Fibroblast of pulmonary artery (primary cell): ENCODE data around the gene PAIP2.
"Not testable (repeated sequence)": the region's sequence is repeated elsewhere in the genome, so short reads cannot be mapped to it uniquely, and the experiment has no call there.

ENCODE experiments used
- DNase-seq: peaks from one replicate; pipeline ENCODE4 v3.0.0-alpha.2; 2010; ENCODE audit warnings: low read depth
- H3K4me3 ChIP-seq: replicated peaks from 2 replicates; pipeline ENCODE4 v1.5.1; 2011; ENCODE audit warnings: low read depth, mild to moderate bottlenecking, control low read depth, low read length, moderate library complexity
- TF ChIP-seq, protein P1 (sequence below): IDR thresholded peaks from 2 replicates; pipeline ENCODE4 v1.5.1; 2011; ENCODE audit warnings: mild to moderate bottlenecking, control low read depth, low read length, inconsistent platforms; ENCODE audit errors: missing control alignments

PAIP2 gene

DNA sequence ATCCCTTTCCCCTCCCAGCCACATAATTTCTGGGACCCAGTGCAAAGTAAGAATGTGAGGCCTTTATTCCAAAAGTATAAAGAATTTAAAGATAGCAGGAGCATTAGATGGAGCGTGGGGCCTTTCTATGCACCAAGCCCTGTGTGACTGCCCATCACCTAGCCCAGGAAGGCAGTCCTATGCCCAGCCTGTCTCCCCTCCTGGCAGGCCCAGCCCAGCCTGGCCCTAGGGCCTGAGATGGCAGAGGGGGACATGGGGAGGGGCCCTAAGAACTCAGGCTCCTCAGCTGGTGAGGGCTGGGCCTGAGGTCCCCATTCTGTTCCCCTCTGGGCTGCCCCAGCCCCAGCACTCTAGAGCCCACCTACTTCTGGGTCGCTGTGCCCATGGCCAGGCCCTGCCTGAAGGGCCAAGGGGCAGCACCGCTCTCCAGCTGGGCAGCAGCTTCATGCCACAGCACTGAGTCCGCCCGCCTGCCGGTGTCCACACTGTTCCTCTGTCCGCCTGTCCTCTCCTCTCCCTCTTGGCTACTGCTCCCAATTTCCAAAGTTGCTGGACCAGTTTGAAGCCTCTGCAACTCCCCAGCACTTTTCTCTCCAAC lies 42.4 kb downstream of the PAIP2 start:
- no peak overlapping the region for H3K4me3 ChIP-seq
- TF ChIP-seq, protein P1, sequence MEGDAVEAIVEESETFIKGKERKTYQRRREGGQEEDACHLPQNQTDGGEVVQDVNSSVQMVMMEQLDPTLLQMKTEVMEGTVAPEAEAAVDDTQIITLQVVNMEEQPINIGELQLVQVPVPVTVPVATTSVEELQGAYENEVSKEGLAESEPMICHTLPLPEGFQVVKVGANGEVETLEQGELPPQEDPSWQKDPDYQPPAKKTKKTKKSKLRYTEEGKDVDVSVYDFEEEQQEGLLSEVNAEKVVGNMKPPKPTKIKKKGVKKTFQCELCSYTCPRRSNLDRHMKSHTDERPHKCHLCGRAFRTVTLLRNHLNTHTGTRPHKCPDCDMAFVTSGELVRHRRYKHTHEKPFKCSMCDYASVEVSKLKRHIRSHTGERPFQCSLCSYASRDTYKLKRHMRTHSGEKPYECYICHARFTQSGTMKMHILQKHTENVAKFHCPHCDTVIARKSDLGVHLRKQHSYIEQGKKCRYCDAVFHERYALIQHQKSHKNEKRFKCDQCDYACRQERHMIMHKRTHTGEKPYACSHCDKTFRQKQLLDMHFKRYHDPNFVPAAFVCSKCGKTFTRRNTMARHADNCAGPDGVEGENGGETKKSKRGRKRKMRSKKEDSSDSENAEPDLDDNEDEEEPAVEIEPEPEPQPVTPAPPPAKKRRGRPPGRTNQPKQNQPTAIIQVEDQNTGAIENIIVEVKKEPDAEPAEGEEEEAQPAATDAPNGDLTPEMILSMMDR = no peak
- no peak for DNase-seq

DNA sequence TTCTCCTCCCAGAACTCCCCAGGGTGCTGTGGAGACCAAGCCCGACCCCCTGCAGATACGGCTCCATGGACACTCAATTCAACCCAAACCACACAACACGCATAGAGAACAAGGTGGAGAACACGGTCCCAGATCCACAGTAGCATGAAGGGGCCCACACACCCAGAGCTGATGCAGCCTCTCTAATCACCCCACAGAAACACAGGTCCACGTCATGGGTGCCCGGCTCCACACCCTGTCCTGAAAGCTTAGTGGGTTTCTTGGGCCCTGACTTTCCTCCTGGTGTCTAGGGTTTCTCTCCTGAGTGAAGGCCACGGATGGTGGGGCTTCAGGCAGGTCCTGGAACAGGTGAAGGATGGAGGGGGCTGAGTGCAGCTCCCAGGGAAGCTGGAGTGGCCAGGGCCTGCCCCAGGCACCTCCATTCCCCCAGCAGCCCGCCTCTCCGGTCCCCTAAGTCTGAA lies 43.0 kb downstream of the PAIP2 start:
- TF ChIP-seq, protein P1 = no peak
- DNase-seq = no peak
- H3K4me3 ChIP-seq = no peak overlapping the region

DNA sequence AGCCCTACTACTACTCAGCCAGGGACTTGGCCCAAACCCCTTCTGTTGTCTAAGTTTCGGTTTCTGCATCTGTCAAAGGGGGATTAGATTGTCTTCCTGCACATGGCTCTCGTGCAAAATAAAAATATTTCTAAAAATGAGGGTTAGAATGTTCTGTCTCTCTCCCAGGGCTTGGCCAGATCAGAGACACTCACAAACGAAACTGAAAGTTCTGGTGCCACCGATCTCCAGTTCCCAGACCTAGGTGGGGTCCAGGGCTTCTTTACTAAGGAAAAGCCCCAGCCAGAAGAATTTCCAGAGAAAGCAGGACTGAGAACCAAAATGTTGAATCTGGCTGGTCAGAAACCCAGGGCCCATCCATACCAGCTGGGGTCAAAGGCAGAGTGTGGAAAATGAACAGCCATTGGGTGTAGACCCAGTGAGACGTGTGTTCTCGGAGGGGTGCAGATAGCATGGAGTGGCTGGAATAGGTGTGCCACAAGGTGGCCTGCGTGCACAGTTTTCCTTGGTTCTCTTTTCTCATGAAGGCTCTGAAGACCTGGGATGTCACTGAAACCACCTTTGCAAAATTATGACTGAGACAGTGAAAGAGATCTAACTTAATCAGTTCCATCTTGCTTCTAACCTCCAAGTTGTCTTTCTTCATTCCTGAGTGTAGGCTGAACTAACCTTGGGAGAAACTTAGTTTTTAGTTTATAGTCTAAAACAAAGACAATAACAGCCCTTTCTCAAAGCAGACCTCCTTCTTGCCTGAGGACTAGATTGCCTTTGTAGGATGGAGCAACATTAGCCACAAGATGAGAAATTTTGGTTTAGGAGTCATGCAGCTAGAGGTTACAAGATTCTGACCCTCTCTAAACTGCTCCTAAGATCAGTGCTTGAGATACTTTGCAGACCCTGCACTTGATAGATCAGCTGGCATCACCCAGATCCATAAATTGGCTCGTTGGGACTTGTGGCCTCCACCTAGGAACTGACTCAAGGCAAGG lies 43.7 kb downstream of the PAIP2 start:
- TF ChIP-seq, protein P1 = no peak
- H3K4me3 ChIP-seq = no peak overlapping the region
- no peak for DNase-seq

DNA sequence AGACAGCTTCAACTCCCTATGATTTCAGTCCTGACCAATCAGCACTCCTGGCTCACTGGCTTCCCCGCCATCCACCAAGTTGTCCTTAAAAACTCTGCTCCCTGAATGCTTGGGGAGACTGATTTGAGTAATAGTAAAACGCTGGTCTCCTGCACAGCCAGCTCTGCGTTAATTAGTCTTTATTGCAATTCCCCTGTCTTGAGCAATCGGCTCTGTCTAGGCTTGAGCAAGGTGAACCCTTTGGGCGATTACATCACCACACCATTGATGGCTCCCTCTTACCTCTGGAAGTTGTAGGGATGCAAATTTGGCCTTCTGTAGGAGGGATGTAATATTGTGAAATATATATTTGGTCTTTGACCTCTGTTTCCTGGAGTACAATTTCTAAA lies 44.4 kb downstream of the PAIP2 start:
- H3K4me3 ChIP-seq = no peak overlapping the region
- no peak for DNase-seq
- TF ChIP-seq, protein P1 = no peak

DNA sequence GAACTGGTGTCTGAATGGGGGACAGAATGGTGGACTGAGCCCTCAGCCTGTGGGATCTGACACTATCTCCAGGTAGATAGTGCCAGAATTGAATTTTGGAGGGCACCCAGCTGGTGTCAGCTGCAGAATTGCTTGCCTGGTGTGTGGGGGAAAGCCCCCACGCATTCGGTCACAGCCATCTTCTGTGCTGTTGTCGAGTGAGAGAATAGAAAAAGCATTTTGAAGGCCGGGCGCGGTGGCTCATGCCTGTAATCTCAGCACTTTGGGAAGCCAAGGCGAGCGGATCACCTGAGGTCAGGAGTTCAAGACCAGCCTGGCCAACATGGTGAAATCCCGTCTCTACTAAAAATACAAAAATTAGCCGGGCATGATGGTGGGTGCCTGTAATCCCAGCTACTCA lies 45.3 kb downstream of the PAIP2 start:
- H3K4me3 ChIP-seq, DNase-seq: not testable (repeated sequence)

DNA sequence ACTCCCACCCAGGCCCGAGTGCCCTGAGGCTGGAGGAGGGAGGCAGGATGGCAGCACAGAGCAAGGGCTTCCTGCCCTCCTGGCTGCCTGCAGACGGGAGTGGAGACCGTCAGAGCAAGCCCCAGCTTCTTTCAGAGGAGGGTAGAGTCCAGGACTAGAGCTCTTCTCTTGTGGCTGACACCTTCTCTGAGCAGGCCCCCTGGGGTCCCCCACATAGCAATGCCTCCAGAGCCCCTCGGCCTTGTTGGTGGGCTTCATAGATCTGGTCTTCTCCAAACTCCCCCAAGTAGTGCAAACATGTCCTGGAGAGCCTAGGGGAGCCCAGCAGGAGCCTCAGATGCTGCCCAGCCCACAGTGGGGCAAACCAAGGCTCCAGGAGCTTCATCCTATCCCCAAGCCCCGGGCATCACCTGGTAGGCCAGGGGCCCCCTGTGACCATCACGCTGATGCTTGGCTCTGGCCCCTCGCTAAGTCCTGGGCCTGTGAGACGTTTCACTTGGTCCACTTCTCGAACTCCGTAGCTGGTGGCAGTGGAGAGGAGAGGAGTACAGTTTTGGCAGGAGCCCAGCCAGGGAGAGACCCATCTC lies 46.0 kb downstream of the PAIP2 start:
- DNase-seq = no peak
- no peak overlapping the region for H3K4me3 ChIP-seq
- TF ChIP-seq, protein P1 = no peak

DNA sequence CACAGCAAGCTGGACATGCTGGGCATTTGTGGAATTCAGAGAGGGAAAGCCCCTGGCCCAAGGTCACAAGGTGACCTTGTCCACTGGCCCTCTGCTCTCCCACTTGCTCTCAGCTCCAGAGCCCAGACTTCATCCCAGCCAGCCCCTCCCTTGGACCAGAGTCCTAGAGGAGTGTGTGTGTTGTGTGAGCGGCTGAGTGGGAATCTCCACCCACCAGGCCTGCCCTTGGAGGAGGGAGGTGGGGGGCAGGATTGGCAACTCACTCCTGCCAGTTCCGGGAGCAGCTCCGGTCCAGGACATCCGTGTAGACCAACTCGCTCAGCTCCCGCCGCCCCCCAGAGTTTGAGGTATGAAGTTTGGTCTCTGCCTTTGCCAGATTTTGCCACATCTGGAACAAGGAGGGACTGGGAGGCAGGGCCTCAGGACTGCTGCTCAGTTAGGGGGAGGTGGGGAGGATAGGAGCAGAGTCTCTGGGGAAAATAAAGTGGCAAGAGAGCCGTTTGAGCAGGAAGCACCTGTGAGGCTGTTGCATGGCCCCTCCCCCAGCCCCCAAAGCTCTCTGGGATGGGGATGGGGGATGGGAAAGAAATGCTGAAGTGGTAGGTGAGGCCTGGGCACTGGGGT lies 46.7 kb downstream of the PAIP2 start:
- H3K4me3 ChIP-seq = no peak overlapping the region
- DNase-seq = no peak
- TF ChIP-seq, protein P1 = no peak
